ENCODE data around the gene DPY19L2. TPM values are rescaled to one million over a fixed set of nuclear protein-coding genes. Genes with fewer than 3 reads are reported as not detected.
"Not testable (repeated sequence)": the region's sequence is repeated elsewhere in the genome, so short reads cannot be mapped to it uniquely, and the experiment has no call there.

The DPY19L2 gene
- total RNA-seq, 2 experiments from 2014 or later: 7.6 to 8.7 TPM

- H3K36me3 Mint-ChIP-seq; H3K9me3 Mint-ChIP-seq; H3K27ac Mint-ChIP-seq; DNase-seq; ATAC-seq (ENCODE audit: low read depth); H3K4me3 Mint-ChIP-seq; H3K27me3 Mint-ChIP-seq; H3K4me1 Mint-ChIP-seq; POLR2A ChIA-PET: not testable (repeated sequence)
Measured at GRCh38 chr12:63643381-63644140, 24.7 kb downstream of the DPY19L2 start.

DNA sequence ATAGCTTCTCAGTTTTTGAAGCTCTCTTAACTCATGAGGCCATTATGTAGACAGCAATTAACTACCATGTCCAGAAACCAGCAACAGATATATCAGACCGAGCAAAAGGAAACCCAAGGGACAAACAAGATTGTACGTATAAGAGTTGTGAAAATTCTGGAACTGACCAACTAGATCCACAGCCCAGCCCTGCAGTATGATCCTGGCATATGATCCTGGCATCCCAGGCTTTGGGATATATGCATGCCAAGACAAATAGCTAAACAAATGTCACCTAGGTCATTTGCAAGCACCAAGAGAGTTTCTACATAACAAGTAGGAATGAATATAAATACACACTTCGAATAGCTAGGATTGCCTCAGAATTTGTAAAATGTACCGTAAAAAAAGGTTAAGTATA, 44.0 kb downstream of the DPY19L2 start:
- ATAC-seq (ENCODE audit: low read depth); H3K9me3 Mint-ChIP-seq; H3K36me3 Mint-ChIP-seq; H3K4me1 Mint-ChIP-seq; H3K4me3 Mint-ChIP-seq; H3K27me3 Mint-ChIP-seq; POLR2A ChIA-PET; DNase-seq; H3K27ac Mint-ChIP-seq: not testable (repeated sequence)

- H3K27me3 Mint-ChIP-seq; ATAC-seq (ENCODE audit: low read depth); H3K36me3 Mint-ChIP-seq; H3K4me3 Mint-ChIP-seq; H3K27ac Mint-ChIP-seq; DNase-seq; POLR2A ChIA-PET; H3K4me1 Mint-ChIP-seq; H3K9me3 Mint-ChIP-seq: not testable (repeated sequence)
Measured at GRCh38 chr12:63615544-63615943, 52.7 kb downstream of the DPY19L2 start.

DNA sequence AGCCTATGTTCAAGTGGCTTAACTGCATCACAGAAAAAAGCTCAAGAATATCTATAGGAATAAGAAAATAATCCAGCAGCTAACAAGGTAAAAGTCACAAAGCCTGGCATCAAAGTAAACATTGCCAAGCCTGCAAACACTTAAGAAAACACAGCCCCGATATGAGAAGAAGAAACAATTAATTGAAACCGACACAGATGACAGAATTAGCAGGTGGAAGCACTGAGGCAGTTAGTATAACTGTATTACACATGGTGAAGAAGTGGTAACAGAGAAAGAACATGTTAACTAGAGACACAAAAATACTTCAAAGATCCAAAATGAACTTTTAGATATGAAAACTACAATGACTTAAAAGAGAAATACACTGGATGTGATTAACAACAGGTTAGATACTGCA, 57.0 kb downstream of the DPY19L2 start:
- H3K36me3 Mint-ChIP-seq; H3K4me1 Mint-ChIP-seq; DNase-seq; H3K4me3 Mint-ChIP-seq; ATAC-seq (ENCODE audit: low read depth); POLR2A ChIA-PET; H3K27ac Mint-ChIP-seq; H3K27me3 Mint-ChIP-seq; H3K9me3 Mint-ChIP-seq: not testable (repeated sequence)

GRCh38 chr12:63609281-63609680, 59.0 kb downstream of the DPY19L2 start:
- H3K27ac Mint-ChIP-seq; POLR2A ChIA-PET; H3K27me3 Mint-ChIP-seq; ATAC-seq (ENCODE audit: low read depth); H3K36me3 Mint-ChIP-seq; H3K9me3 Mint-ChIP-seq; DNase-seq; H3K4me1 Mint-ChIP-seq; H3K4me3 Mint-ChIP-seq: not testable (repeated sequence)

DNA sequence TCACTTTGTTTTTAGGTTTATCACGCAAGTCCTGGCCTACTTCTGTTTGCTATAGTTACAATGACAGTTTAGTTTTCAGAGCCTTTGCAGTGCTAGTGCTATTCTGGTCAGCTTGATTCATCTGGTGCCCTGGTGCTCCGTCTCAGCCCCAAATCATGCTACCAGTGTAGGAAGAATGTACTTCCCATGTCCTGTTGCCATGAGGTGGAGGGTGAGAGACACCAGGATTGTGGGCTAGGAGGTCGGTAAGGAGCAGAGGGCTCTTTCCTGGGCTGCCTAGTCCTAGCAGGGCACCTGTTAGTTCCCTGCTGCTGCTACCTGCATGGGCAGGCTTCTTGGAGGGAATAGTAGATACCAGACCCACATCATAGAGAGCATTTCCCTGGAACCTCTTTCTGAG, 63.3 kb downstream of the DPY19L2 start:
- POLR2A ChIA-PET; H3K27ac Mint-ChIP-seq; ATAC-seq (ENCODE audit: low read depth): not testable (repeated sequence)

GRCh38 chr12:63594828-63595227, 73.5 kb downstream of the DPY19L2 start:
- DNase-seq: not testable (repeated sequence)

More for the DNA sequence above, 63.3 kb downstream of the DPY19L2 start:
- not testable (repeated sequence) for H3K4me1 Mint-ChIP-seq, H3K36me3 Mint-ChIP-seq, H3K9me3 Mint-ChIP-seq, H3K4me3 Mint-ChIP-seq, H3K27me3 Mint-ChIP-seq, DNase-seq

GRCh38 chr12:63584426-63584825, 83.9 kb downstream of the DPY19L2 start:
- H3K9me3 Mint-ChIP-seq; DNase-seq; H3K27ac Mint-ChIP-seq; H3K27me3 Mint-ChIP-seq; ATAC-seq (ENCODE audit: low read depth); H3K36me3 Mint-ChIP-seq; H3K4me3 Mint-ChIP-seq; POLR2A ChIA-PET; H3K4me1 Mint-ChIP-seq: not testable (repeated sequence)

More at GRCh38 chr12:63594828-63595227, 73.5 kb downstream of the DPY19L2 start:
- H3K36me3 Mint-ChIP-seq; H3K9me3 Mint-ChIP-seq; H3K4me1 Mint-ChIP-seq; ATAC-seq (ENCODE audit: low read depth); H3K27ac Mint-ChIP-seq; H3K4me3 Mint-ChIP-seq; POLR2A ChIA-PET; H3K27me3 Mint-ChIP-seq: not testable (repeated sequence)

GRCh38 chr12:63583289-63583688, 85.0 kb downstream of the DPY19L2 start:
- H3K36me3 Mint-ChIP-seq; ATAC-seq (ENCODE audit: low read depth); POLR2A ChIA-PET; DNase-seq; H3K4me3 Mint-ChIP-seq; H3K4me1 Mint-ChIP-seq; H3K27ac Mint-ChIP-seq; H3K27me3 Mint-ChIP-seq; H3K9me3 Mint-ChIP-seq: not testable (repeated sequence)

DNA sequence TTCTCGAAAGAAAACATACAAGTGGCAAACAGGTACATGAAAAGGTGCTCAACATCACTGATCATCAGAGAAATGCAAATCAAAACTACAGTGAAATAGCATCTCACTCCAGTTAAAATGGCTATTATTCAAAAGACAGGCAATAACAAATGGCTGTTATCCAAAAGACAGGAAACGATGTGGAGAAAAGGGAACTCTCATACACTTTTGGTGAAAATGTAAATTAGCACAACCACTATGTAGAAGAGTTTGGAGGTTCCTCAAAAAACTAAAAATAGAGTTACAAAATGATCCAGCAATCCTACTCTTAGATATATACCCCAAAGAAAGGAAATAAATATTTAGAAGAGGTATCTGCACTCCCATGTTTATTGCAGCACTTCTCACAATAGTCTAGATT, 90.7 kb downstream of the DPY19L2 start:
- H3K9me3 Mint-ChIP-seq; H3K27me3 Mint-ChIP-seq; H3K4me3 Mint-ChIP-seq; H3K27ac Mint-ChIP-seq; POLR2A ChIA-PET; H3K36me3 Mint-ChIP-seq; DNase-seq; ATAC-seq (ENCODE audit: low read depth); H3K4me1 Mint-ChIP-seq: not testable (repeated sequence)

GRCh38 chr12:63572038-63572437, 96.3 kb downstream of the DPY19L2 start:
- H3K4me3 Mint-ChIP-seq; H3K9me3 Mint-ChIP-seq; H3K4me1 Mint-ChIP-seq; ATAC-seq (ENCODE audit: low read depth); DNase-seq; POLR2A ChIA-PET; H3K36me3 Mint-ChIP-seq; H3K27me3 Mint-ChIP-seq; H3K27ac Mint-ChIP-seq: not testable (repeated sequence)

- H3K4me1 Mint-ChIP-seq; H3K9me3 Mint-ChIP-seq; H3K4me3 Mint-ChIP-seq; DNase-seq; H3K27me3 Mint-ChIP-seq; ATAC-seq (ENCODE audit: low read depth); POLR2A ChIA-PET; H3K27ac Mint-ChIP-seq; H3K36me3 Mint-ChIP-seq: not testable (repeated sequence)
Measured at GRCh38 chr12:63558445-63558844, 109.8 kb downstream of the DPY19L2 start.

DNA sequence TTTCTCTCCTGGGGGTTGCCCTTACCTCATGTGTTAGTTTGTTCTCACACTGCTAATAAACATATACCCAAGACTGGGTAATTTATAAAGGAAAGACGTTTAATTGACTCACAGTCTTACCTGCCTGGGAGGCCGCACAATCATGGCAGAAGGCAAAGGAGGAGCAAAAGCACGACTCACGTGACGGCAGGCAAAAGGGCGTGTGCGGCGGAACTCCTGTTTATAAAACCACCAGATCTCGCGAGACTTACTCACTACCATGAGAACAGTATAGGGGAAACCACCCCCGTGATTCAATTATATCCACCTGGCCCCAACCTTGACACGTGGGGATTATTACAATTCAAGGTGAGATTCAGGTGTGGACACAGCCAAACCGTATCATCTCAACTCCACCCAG, 116.9 kb downstream of the DPY19L2 start:
- H3K4me3 Mint-ChIP-seq; H3K27me3 Mint-ChIP-seq; H3K36me3 Mint-ChIP-seq; H3K9me3 Mint-ChIP-seq; DNase-seq; H3K4me1 Mint-ChIP-seq; POLR2A ChIA-PET; ATAC-seq (ENCODE audit: low read depth); H3K27ac Mint-ChIP-seq: not testable (repeated sequence)

DNA sequence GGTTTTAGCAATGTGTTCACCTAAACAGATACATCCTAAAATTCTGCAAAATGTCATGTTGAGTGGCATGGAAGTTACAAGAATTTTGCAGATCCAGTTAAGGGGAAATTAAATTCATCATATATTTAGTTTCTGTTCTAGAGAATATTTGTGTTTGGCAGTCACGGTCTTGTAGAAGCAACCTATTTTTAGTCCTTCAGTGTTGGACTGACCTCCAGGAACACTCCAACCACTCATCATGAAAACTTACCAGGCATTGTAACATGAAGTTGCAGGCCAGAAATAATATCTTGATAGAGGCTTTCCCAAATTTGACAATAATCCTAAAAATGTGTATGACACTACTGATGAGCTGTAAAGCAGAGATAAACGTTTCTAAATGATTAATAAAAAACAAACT, 119.3 kb downstream of the DPY19L2 start:
- H3K36me3 Mint-ChIP-seq; POLR2A ChIA-PET; H3K9me3 Mint-ChIP-seq; DNase-seq; H3K27ac Mint-ChIP-seq; ATAC-seq (ENCODE audit: low read depth); H3K4me1 Mint-ChIP-seq; H3K27me3 Mint-ChIP-seq; H3K4me3 Mint-ChIP-seq: not testable (repeated sequence)
